RWPE2 (cell line): Measurements from ENCODE around the gene MS4A8.

ENCODE experiments used
- ATAC-seq: fragments of 200-7000 bp; cut with Tn5 transposase; 3 replicates; pipeline ENCODE4 v1.9.1; 2021; ENCODE audit warnings: low read depth
- DNase-seq: peaks from one replicate; pipeline ENCODE4 v3.0.0-alpha.2; 2020; ENCODE audit warnings: low spot score
- H3K27ac ChIP-seq: fragments of 450-650 bp; 2 replicates; pipeline ENCODE4 v1.5.1; 2017; ENCODE audit warnings: mild to moderate bottlenecking; ENCODE audit not compliant: poor library complexity, severe bottlenecking
- H3K27me3 ChIP-seq: fragments of 250-450 bp; sonication (Bioruptor Pico); 2 replicates; pipeline ENCODE4 v1.5.1; 2021; ENCODE audit warnings: mild to moderate bottlenecking, moderate library complexity; ENCODE audit not compliant: insufficient read depth, poor library complexity, severe bottlenecking
- H3K36me3 ChIP-seq: fragments of 250-450 bp; sonication (Bioruptor Pico); 2 replicates; pipeline ENCODE4 v1.5.1; 2020; ENCODE audit warnings: low read depth, mild to moderate bottlenecking, moderate library complexity
- H3K4me1 ChIP-seq: fragments of 250-450 bp; sonication (Bioruptor Pico); 2 replicates; pipeline ENCODE4 v1.5.1; 2021; ENCODE audit warnings: mild to moderate bottlenecking, moderate library complexity; ENCODE audit not compliant: insufficient read depth, poor library complexity, severe bottlenecking
- H3K4me3 ChIP-seq: fragments of 250-450 bp; sonication (Bioruptor Pico); 2 replicates; pipeline ENCODE4 v1.5.1; 2021; ENCODE audit warnings: mild to moderate bottlenecking, moderate library complexity; ENCODE audit not compliant: severe bottlenecking
- H3K9me3 ChIP-seq: fragments of 250-450 bp; sonication (Bioruptor Pico); 2 replicates; pipeline ENCODE4 v1.5.1; 2021; ENCODE audit warnings: mild to moderate bottlenecking, moderate library complexity; ENCODE audit not compliant: severe bottlenecking
- CTCF ChIP-seq: fragments of 450-650 bp; IDR thresholded peaks from one replicate; pipeline ENCODE4 v1.5.1; 2017; ENCODE audit warnings: mild to moderate bottlenecking, moderate library complexity; ENCODE audit not compliant: poor library complexity, severe bottlenecking

MS4A8 gene

DNA sequence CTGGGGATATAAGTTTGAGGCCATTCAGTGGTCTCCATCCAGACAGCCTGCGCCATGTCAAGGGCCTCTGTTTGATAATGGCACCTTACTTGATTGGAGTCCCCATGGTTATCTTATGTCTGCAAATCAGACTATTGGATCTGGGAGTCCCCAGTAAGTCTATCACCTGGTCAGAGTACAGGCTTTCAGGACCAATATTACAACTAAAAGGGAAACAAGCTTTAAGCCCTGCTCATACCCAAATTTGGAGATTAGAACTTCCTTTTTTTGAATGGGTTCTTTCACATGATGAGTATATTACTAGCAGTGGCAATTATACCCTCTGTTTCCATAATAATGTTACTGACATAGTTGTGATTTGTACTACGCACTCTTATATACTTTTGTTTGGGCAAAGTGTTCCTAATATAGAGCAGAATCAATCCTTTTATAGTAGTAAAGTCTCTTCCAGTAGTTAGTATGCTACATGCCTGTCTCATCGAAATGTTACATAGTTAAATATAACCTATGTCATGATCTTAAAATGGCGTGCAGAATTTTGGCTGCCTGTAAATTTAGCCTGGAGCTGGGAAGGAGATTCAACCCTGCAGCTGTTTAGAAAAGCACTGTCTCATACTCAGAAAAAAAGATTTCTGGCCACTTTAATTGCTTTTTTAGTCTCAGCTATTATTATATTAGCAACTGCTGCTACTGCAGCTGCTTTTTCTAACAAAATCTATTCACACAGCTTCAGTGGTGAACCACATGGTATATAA lies 62.2 kb downstream of the MS4A8 start:
- no peak overlapping the region for H3K27ac ChIP-seq
- H3K36me3 ChIP-seq, result no peaks in the 10 kb centered on the region
- H3K9me3 ChIP-seq, result no peaks in the 10 kb centered on the region
- no peak for TF ChIP-seq CTCF
- ATAC-seq (no peak), DNase-seq (no peak)
- no peak overlapping the region for H3K4me3 ChIP-seq
- no peaks in the 10 kb centered on the region for H3K4me1 ChIP-seq
- H3K27me3 ChIP-seq, result peaks cover 4% of the 10 kb centered on the region

DNA sequence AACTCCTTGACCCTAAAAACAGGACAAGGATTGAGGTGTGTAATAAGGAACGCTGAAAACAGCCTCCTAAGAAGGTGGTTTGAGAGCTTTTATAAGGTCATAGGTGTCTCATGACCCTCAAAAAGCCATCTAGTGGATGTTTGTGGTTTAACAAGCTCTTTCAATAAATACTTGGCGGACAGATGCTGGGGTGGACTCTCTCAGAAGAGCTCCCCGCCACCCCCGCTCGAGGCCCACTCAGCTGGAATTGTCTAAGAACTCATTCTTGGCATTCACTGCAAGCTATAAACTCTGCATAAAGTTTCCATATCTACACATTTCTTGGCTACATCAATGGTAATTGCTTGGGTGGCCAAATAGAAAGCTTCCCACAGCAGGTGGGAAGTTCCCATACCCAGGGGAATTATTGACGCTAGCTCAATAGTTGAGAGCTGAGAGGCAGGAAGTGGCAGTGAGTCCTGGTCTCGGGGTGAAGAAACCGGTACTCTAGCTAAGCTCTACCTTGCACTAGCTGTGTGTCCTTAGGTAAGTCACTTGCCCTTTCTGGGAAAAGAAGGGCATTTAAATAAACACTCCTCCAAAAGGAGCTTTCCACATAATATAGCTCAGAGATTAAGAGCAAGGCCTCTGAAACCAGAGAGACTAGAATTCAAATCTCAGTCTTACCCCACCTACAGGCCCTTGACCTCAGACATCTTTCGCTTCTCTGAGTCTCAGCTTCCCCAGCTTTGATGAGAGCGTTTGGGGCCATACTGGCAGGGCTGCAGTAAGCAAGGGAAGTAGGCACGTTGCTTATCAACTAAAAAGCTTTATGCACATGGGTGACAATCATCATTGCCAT lies 63.7 kb downstream of the MS4A8 start:
- TF ChIP-seq CTCF, result peak; percentile 33
- Histone ChIP-seq H3K36me3 (no peaks in the 10 kb centered on the region), H3K4me1 (no peaks in the 10 kb centered on the region), H3K9me3 (no peaks in the 10 kb centered on the region), H3K27me3 (peaks cover 4% of the 10 kb centered on the region), H3K4me3 (no peak overlapping the region), H3K27ac (no peak overlapping the region)
- ATAC-seq (peak; percentile 44; the same call in 1 of the 3 replicates), DNase-seq (no peak)

- Histone ChIP-seq H3K27me3 (peaks cover 4% of the 10 kb centered on the region), H3K27ac (no peak overlapping the region), H3K4me1 (no peaks in the 10 kb centered on the region), H3K9me3 (no peaks in the 10 kb centered on the region), H3K36me3 (no peaks in the 10 kb centered on the region), H3K4me3 (no peak overlapping the region)
- no peak for TF ChIP-seq CTCF
- DNase-seq (no peak), ATAC-seq (no peak)
Observed at GRCh38 chr11:60763692-60764369, 64.4 kb downstream of the MS4A8 start.

GRCh38 chr11:60764879-60765278 lies 65.5 kb downstream of the MS4A8 start:
- H3K4me3 ChIP-seq, result no peak overlapping the region
- ATAC-seq, result no peak
- no peaks in the 10 kb centered on the region for H3K4me1 ChIP-seq
- H3K27ac ChIP-seq, result no peak overlapping the region
- H3K9me3 ChIP-seq, result no peaks in the 10 kb centered on the region
- no peak for DNase-seq
- H3K27me3 ChIP-seq, result peaks cover 4% of the 10 kb centered on the region
- TF ChIP-seq CTCF, result no peak
- H3K36me3 ChIP-seq, result no peaks in the 10 kb centered on the region
